ENCODE results near the gene CD99L2.
"Not testable (repeated sequence)": the region's sequence is repeated elsewhere in the genome, so short reads cannot be mapped to it uniquely, and the experiment has no call there.

CD99L2 gene

GRCh38 chrX:150893936-150894335 lies 4.5 kb downstream of the CD99L2 start:
- DNase-seq = no peak

- DNase-seq = no peak
These were observed 9.3 kb downstream of the CD99L2 start for GRCh38 chrX:150889131-150889530.

- no peak for DNase-seq
These were observed 10.5 kb downstream of the CD99L2 start for GRCh38 chrX:150887906-150888465.

GRCh38 chrX:150887268-150887667 lies 11.2 kb downstream of the CD99L2 start:
- not testable (repeated sequence) for DNase-seq

GRCh38 chrX:150886381-150886780 lies 12.1 kb downstream of the CD99L2 start:
- no peak for DNase-seq

GRCh38 chrX:150880808-150881165 lies 17.7 kb downstream of the CD99L2 start:
- DNase-seq = no peak

GRCh38 chrX:150879855-150880807 lies 18.3 kb downstream of the CD99L2 start:
- no peak for DNase-seq

GRCh38 chrX:150875621-150876020 lies 22.8 kb downstream of the CD99L2 start:
- not testable (repeated sequence) for DNase-seq

- no peak for DNase-seq
These were observed 24.0 kb downstream of the CD99L2 start for GRCh38 chrX:150874448-150874847.

- no peak for DNase-seq
These were observed 24.9 kb downstream of the CD99L2 start for GRCh38 chrX:150873616-150874015.

GRCh38 chrX:150872773-150873336 lies 25.6 kb downstream of the CD99L2 start:
- no peak for DNase-seq

GRCh38 chrX:150871341-150871811 lies 27.1 kb downstream of the CD99L2 start:
- DNase-seq = no peak

- DNase-seq = no peak
These were observed 27.8 kb downstream of the CD99L2 start for GRCh38 chrX:150870487-150871340.

- no peak for DNase-seq
These were observed 28.4 kb downstream of the CD99L2 start for GRCh38 chrX:150870029-150870428.

- no peak for DNase-seq
These were observed 29.0 kb downstream of the CD99L2 start for GRCh38 chrX:150869450-150869849.

GRCh38 chrX:150868625-150869024 lies 29.8 kb downstream of the CD99L2 start:
- no peak for DNase-seq

- no peak for DNase-seq
These were observed 34.3 kb downstream of the CD99L2 start for GRCh38 chrX:150864127-150864526.

- no peak for DNase-seq
These were observed 35.3 kb downstream of the CD99L2 start for GRCh38 chrX:150863191-150863590.

- no peak for DNase-seq
These were observed 41.0 kb downstream of the CD99L2 start for GRCh38 chrX:150857453-150857852.

- DNase-seq = no peak
These were observed 41.7 kb downstream of the CD99L2 start for GRCh38 chrX:150856785-150857184.

GRCh38 chrX:150856101-150856500 lies 42.4 kb downstream of the CD99L2 start:
- DNase-seq = no peak

GRCh38 chrX:150854856-150855255 lies 43.6 kb downstream of the CD99L2 start:
- DNase-seq = no peak

Data from CD4-positive, alpha-beta T cell treated with Interleukin-4 for 1 hour (primary cell).